ENCODE data around the gene CDH26. TPM values are rescaled to one million over a fixed set of nuclear protein-coding genes. Genes with fewer than 3 reads are reported as not detected.

Gene CDH26
- total RNA-seq, 2 experiments from 2014 or later = 0.19 to 0.36 TPM

GRCh38 chr20:59938696-59939051 lies 19.5 kb upstream of the CDH26 start:
- no peak for DNase-seq (ENCODE audit: low spot score)
- no peaks in the 10 kb centered on the region; the same call in 1 of the 2 replicates for H4K20me1 ChIP-seq (ENCODE audit: insufficient read depth, low read length)
- intact Hi-C loops (cut with micrococcal nuclease; ENCODE audit: unreplicated experiment) = no loop called here
- no peaks in the 10 kb centered on the region for H3K9me2 ChIP-seq (ENCODE audit: insufficient read depth, low read length)
- H3K4me3 ChIP-seq (ENCODE audit: low read depth, low read length, poor library complexity, severe bottlenecking) = peak overlapping the region; percentile 20
- POLR2A ChIA-PET = interaction anchor here (0.6 to 0.9 kb wide), 2 partner anchors 33 to 296 kb away, joined by 3 read pairs; no protein-coding TSS in a partner anchor
- H3K36me3 ChIP-seq (ENCODE audit: insufficient read depth, low read length) = peaks cover 15% of the 10 kb centered on the region; the same call in 1 of the 2 replicates
- peaks cover 25% of the 10 kb centered on the region for H3K4me1 ChIP-seq (ENCODE audit: insufficient read depth, low read length, poor library complexity, severe bottlenecking)
- TF ChIP-seq EZH2phosphoT487 (IDR thresholded peaks at IDR 0.05; ENCODE audit: borderline replicate concordance, low read depth, low read length) = no peak
- no peak for TF ChIP-seq CTCF (conservative IDR thresholded peaks at IDR 0.05; ENCODE audit: low read length)
- H3K9me3 ChIP-seq (ENCODE audit: low read length) = no peaks in the 10 kb centered on the region
- BruUV-seq (replicated peaks) = no TSS peak
- CTCF ChIA-PET (ENCODE audit: unreplicated experiment) = no interaction called here
- no peak overlapping the region for H3K27ac ChIP-seq (ENCODE audit: low read depth, low read length, poor library complexity, severe bottlenecking)
- H2AFZ ChIP-seq (ENCODE audit: low read length) = no peak overlapping the region
- H3K79me2 ChIP-seq (ENCODE audit: insufficient read depth, low read depth, low read length) = peaks cover 13% of the 10 kb centered on the region
- H3K4me2 ChIP-seq (ENCODE audit: low read length) = peak overlapping the region; percentile 99

- no peak for DNase-seq (ENCODE audit: low spot score)
- peak overlapping the region; percentile 92 for H3K4me3 ChIP-seq (ENCODE audit: low read depth, low read length, poor library complexity, severe bottlenecking)
- intact Hi-C loops (cut with micrococcal nuclease; ENCODE audit: unreplicated experiment) = no loop called here
- no peak for TF ChIP-seq CTCF (conservative IDR thresholded peaks at IDR 0.05; ENCODE audit: low read length)
- no peak for TF ChIP-seq EZH2phosphoT487 (IDR thresholded peaks at IDR 0.05; ENCODE audit: borderline replicate concordance, low read depth, low read length)
- H3K27ac ChIP-seq (ENCODE audit: low read depth, low read length, poor library complexity, severe bottlenecking) = no peak overlapping the region
- ChIA-PET POLR2A (interaction anchor here (0.6 to 1.7 kb wide), 5 partner anchors 10 to 296 kb away, joined by 3 to 9 read pairs (median 5); no protein-coding TSS in a partner anchor), CTCF (ENCODE audit: unreplicated experiment) (no interaction called here)
- H4K20me1 ChIP-seq (ENCODE audit: insufficient read depth, low read length) = no peaks in the 10 kb centered on the region; the same call in 1 of the 2 replicates
- peak overlapping the region; percentile 99 for H3K4me2 ChIP-seq (ENCODE audit: low read length)
- H3K79me2 ChIP-seq (ENCODE audit: insufficient read depth, low read depth, low read length) = peaks cover 13% of the 10 kb centered on the region
- no peaks in the 10 kb centered on the region for H3K9me2 ChIP-seq (ENCODE audit: insufficient read depth, low read length)
- peaks cover 21% of the 10 kb centered on the region; the same call in 1 of the 2 replicates for H3K36me3 ChIP-seq (ENCODE audit: insufficient read depth, low read length)
- no TSS peak for BruUV-seq (replicated peaks)
- peaks cover 25% of the 10 kb centered on the region for H3K4me1 ChIP-seq (ENCODE audit: insufficient read depth, low read length, poor library complexity, severe bottlenecking)
- peak overlapping the region; percentile 97; the same call in 1 of the 2 replicates for H2AFZ ChIP-seq (ENCODE audit: low read length)
- H3K9me3 ChIP-seq (ENCODE audit: low read length) = no peaks in the 10 kb centered on the region
These were observed 19.0 kb upstream of the CDH26 start for GRCh38 chr20:59939052-59939878.

DNA sequence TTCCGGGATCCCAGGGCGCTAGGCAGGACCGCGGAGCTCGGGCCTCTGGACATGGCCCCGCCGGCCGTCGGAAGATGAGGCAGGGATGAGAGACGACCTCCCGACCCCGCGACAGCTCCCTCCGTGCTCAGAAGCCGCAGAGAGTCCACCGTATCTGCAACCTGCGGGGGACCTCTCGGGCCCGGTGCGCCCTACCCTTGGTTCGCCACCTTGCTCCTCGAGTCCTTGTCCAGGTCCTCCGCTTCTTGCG lies 18.4 kb upstream of the CDH26 start:
- no TSS peak for BruUV-seq (replicated peaks)
- Histone ChIP-seq H3K9me2 (ENCODE audit: insufficient read depth, low read length) (no peaks in the 10 kb centered on the region), H2AFZ (ENCODE audit: low read length) (peak overlapping the region; percentile 97), H3K36me3 (ENCODE audit: insufficient read depth, low read length) (peaks cover 27% of the 10 kb centered on the region), H3K27ac (ENCODE audit: low read depth, low read length, poor library complexity, severe bottlenecking) (peak overlapping the region; percentile 82), H3K4me3 (ENCODE audit: low read depth, low read length, poor library complexity, severe bottlenecking) (peak overlapping the region; percentile 92), H4K20me1 (ENCODE audit: insufficient read depth, low read length) (no peaks in the 10 kb centered on the region; the same call in 1 of the 2 replicates), H3K9me3 (ENCODE audit: low read length) (no peaks in the 10 kb centered on the region), H3K79me2 (ENCODE audit: insufficient read depth, low read depth, low read length) (peaks cover 13% of the 10 kb centered on the region), H3K4me1 (ENCODE audit: insufficient read depth, low read length, poor library complexity, severe bottlenecking) (peaks cover 25% of the 10 kb centered on the region), H3K4me2 (ENCODE audit: low read length) (peak overlapping the region; percentile 99)
- intact Hi-C loops (cut with micrococcal nuclease; ENCODE audit: unreplicated experiment) = loop anchor here (10.0 kb wide), 1 partner anchor 465 kb away; no protein-coding TSS in a partner anchor
- CTCF ChIA-PET (ENCODE audit: unreplicated experiment) = interaction anchor here (1.2 kb wide), 1 partner anchor 16 kb away, joined by 3 read pairs; no protein-coding TSS in a partner anchor
- DNase-seq (ENCODE audit: low spot score) = no peak
- TF ChIP-seq EZH2phosphoT487 (IDR thresholded peaks at IDR 0.05; ENCODE audit: borderline replicate concordance, low read depth, low read length) (no peak), CTCF (conservative IDR thresholded peaks at IDR 0.05; ENCODE audit: low read length) (no peak)
- POLR2A ChIA-PET = interaction anchor here (1.4 to 1.7 kb wide), 3 partner anchors 10 to 16 kb away, joined by 5 to 9 read pairs (median 8); no protein-coding TSS in a partner anchor

All from OCI-LY7 (cell line).